GM12874 (cell line): Measurements from ENCODE around the gene SRGAP1.

Experiments
- TF ChIP-seq, protein P1 (sequence below): IDR thresholded peaks from 2 replicates; pipeline ENCODE4 v1.5.1; 2011; ENCODE audit warnings: low read depth, mild to moderate bottlenecking, control low read depth, low read length, moderate library complexity; ENCODE audit not compliant: insufficient read depth

Gene SRGAP1

DNA sequence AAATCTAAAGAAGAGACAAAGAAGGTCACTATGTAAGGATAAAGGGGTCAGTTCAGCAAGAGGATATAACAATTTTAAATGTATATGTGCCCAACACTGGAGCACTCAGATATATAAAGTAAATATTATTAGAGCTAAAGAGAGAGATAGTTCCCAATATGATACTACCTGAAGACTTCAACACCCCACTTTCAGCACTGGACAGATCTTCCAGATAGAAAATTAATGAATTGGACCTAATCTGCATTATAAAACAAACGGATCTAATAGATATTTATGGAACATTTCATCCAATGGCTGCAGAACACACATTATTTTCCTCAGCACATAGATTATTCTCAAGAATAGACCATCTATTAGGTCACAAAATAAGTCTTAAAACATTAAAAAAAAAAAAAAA is 24.1 kb upstream of the SRGAP1 start:
- TF ChIP-seq, protein P1, sequence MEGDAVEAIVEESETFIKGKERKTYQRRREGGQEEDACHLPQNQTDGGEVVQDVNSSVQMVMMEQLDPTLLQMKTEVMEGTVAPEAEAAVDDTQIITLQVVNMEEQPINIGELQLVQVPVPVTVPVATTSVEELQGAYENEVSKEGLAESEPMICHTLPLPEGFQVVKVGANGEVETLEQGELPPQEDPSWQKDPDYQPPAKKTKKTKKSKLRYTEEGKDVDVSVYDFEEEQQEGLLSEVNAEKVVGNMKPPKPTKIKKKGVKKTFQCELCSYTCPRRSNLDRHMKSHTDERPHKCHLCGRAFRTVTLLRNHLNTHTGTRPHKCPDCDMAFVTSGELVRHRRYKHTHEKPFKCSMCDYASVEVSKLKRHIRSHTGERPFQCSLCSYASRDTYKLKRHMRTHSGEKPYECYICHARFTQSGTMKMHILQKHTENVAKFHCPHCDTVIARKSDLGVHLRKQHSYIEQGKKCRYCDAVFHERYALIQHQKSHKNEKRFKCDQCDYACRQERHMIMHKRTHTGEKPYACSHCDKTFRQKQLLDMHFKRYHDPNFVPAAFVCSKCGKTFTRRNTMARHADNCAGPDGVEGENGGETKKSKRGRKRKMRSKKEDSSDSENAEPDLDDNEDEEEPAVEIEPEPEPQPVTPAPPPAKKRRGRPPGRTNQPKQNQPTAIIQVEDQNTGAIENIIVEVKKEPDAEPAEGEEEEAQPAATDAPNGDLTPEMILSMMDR, result no peak

DNA sequence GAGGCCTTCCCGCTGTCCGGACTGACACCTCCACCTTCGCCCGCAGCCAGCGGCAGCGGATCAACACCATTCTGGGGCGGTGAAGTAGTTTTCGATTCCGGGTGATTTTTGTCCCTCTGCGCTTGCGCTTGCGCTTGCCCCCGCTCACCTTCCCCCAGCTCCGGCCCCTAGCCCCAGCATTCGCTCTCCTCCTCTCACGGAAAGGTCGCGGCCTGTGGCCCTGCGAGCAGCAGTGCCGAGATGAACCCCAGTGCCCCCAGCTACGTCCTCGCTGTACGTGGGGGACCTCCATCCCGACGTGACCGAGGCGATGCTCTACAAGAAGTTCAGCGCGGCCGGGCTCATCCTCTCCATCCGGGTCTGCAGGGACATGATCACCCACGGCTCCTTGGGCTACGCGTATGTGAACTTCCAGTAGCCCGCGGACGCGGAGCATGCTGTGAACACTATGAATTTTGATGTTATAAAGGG is 22.7 kb upstream of the SRGAP1 start:
- TF ChIP-seq, protein P1, result no peak

DNA sequence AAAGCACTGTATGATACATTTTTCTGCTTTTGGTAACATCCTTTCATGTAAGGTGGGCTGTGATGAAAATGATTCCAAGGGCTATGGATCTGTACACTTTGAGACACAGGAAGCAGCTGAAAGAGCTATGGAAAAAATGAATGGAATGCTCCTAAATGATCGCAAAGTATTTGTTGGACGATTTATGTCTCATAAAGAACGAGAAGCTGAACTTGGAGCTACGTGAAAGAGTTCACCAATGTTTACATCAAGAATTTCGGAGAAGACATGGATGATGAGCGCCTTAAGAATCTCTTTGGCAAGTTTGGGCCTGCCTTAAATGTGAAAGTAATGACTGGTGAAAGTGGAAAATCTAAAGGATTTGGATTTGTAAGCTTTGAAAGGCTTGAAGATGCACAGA is 22.1 kb upstream of the SRGAP1 start:
- TF ChIP-seq, protein P1, result no peak

DNA sequence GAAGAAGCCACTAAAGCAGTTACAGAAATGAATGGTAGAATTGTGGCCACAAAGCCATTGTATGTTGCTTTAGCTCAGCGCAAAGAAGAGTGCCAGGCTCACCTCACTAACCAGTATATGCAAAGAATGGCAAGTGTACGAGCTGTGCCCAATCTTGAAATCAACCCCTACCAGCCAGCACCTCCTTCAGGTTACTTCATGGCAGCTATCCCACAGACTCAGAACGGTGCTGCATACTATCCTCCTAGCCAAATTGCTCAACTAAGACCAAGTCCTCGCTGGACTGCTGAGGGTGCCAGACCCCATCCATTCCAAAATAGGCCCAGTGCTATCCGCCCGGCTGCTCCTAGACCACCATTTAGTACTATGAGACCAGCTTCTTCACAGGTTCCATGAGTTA is 21.5 kb upstream of the SRGAP1 start:
- TF ChIP-seq, protein P1, result no peak

DNA sequence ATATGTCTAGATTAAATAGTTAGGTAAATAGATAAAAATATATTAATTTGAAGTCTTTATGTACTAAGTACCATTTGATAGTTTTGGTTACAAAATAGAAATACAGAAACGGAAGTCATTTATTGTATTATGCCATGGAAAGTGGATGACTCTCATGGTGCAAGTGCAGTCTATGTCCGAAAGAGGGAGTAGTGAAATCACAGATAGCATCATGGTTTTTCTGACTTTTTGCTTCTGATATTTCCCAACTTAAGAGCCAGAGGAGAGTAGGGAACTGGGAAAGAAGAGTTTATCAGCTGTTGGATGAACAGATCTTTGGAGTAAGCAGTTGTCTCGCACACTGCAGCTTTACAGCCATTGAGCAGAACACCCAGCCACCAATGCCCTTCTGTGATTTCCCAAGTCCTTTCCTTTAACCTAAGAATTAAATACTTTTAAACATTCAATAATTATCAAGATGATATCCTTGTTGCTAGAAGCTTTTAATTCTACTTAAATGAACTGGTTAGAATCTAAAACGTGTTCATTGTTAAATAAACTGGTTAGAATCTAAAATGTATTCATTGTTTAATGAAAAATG is 18.4 kb upstream of the SRGAP1 start:
- TF ChIP-seq, protein P1, result peak; percentile 54

DNA sequence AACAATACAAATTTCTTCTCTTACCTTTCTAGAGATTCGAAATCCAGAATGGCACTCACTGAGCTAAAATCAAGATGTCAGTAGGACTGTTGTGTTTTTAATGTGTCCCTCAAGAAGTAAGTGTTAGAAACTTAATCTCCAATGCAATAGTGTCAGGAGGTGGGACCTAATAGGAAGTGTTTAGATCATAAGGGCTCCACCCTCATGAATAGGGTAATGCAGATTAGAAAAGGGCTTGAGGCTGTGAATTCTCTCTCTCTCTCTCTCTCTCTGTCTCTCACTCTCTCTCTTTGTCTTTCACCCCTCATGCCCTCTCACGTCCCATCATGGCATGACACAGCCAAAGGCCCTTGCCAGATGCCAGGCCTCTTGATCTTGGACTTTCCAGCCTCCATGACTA is 15.6 kb upstream of the SRGAP1 start:
- TF ChIP-seq, protein P1, result no peak

DNA sequence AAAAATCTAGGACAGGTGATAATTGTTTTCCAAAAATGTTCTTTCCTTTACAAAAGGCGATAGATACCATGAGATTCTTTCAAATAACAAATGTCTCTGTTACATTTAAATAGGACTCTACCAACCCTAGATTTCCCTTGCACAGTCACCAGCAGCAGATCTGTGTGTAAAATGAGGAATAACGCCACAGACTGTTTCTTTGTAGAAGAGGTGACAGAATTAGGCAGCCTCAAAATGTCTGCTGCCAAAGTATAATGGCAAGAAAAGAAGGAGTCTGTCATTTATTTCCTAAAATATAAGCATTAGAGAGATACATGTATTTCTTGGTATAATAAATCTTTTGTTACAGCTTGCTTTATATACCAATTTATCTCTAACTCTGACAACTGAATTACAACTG is 8.5 kb upstream of the SRGAP1 start:
- TF ChIP-seq, protein P1, result no peak
